Measurements from ENCODE around the gene C3orf33. TPM values are rescaled to one million over a fixed set of nuclear protein-coding genes. Genes with fewer than 3 reads are reported as not detected.

The C3orf33 gene
- total and polyA plus RNA-seq, 7 donors = 0.92 to 8.6 (median 3.6) TPM

- Histone ChIP-seq H3K27ac (no peak overlapping the region), H3K9me3 (no peaks in the 10 kb centered on the region), H3K4me3 (no peak overlapping the region), H3K27me3 (no peaks in the 10 kb centered on the region), H3K4me1 (no peaks in the 10 kb centered on the region), H3K36me3 (peaks cover 0 to 20% (median 0%) of the 10 kb centered on the region in 4 donors)
- TF ChIP-seq CTCF (IDR thresholded peaks at IDR 0.05) (no peak), EP300 (IDR thresholded peaks at IDR 0.05) (no peak), POLR2A (IDR thresholded peaks at IDR 0.05) (no peak), POLR2AphosphoS5 (IDR thresholded peaks at IDR 0.05) (no peak)
- 96 to 97% methylated on average over 4 of the region's 4 CpGs for WGBS, 2 donors
- DNase-seq = no peak
- intact Hi-C loops (cut with DNase I) = no loop called here
Measured at GRCh38 chr3:155760653-155761052, 45.4 kb downstream of the C3orf33 start.

GRCh38 chr3:155757577-155757976, 48.5 kb downstream of the C3orf33 start:
- Histone ChIP-seq H3K9me3 (no peaks in the 10 kb centered on the region), H3K4me1 (no peaks in the 10 kb centered on the region), H3K27me3 (no peaks in the 10 kb centered on the region), H3K4me3 (no peak overlapping the region), H3K27ac (no peak overlapping the region), H3K36me3 (peaks cover 0 to 8% (median 0%) of the 10 kb centered on the region in 4 donors)
- intact Hi-C loops (cut with DNase I) = no loop called here
- TF ChIP-seq POLR2AphosphoS5 (IDR thresholded peaks at IDR 0.05) (no peak), CTCF (IDR thresholded peaks at IDR 0.05) (no peak), POLR2A (IDR thresholded peaks at IDR 0.05) (no peak), EP300 (IDR thresholded peaks at IDR 0.05) (no peak)
- 91 to 99% methylated on average over 7 of the region's 7 CpGs for WGBS, 2 donors
- DNase-seq = no peak

- WGBS, 2 donors = 49 to 74% methylated on average over 11 of the region's 11 CpGs
- Histone ChIP-seq H3K27ac (no peak overlapping the region), H3K4me3 (no peak overlapping the region), H3K27me3 (no peaks in the 10 kb centered on the region), H3K36me3 (peaks cover 0 to 4% (median 0%) of the 10 kb centered on the region in 4 donors), H3K4me1 (no peaks in the 10 kb centered on the region), H3K9me3 (no peaks in the 10 kb centered on the region)
- intact Hi-C loops (cut with DNase I) = no loop called here
- TF ChIP-seq CTCF (IDR thresholded peaks at IDR 0.05) (no peak), EP300 (IDR thresholded peaks at IDR 0.05) (no peak), POLR2A (IDR thresholded peaks at IDR 0.05) (no peak)
- no peak for DNase-seq
Measured at GRCh38 chr3:155753038-155753639, 52.9 kb downstream of the C3orf33 start.

- H3K36me3 ChIP-seq = no peaks in the 10 kb centered on the region
- TF ChIP-seq CTCF (IDR thresholded peaks at IDR 0.05) (no peak), POLR2AphosphoS5 (IDR thresholded peaks at IDR 0.05) (no peak), EP300 (IDR thresholded peaks at IDR 0.05) (no peak), POLR2A (IDR thresholded peaks at IDR 0.05) (no peak)
- intact Hi-C loops (cut with DNase I) = no loop called here
- peaks cover 0 to under 1% (median 0%) of the 10 kb centered on the region in 3 donors for H3K27me3 ChIP-seq
- no peak for DNase-seq
- peaks cover 0 to 15% (median 0%) of the 10 kb centered on the region in 4 donors for H3K4me1 ChIP-seq
- H3K4me3 ChIP-seq = no peak overlapping the region
- no peak overlapping the region for H3K27ac ChIP-seq
- H3K9me3 ChIP-seq = no peaks in the 10 kb centered on the region
- WGBS, 2 donors = 64 to 73% methylated on average over 8 of the region's 8 CpGs
Measured at GRCh38 chr3:155748611-155749365, 57.3 kb downstream of the C3orf33 start.

Data from sigmoid colon (tissue), 7 donors.